Transverse colon (tissue), 1 donor: Measurements from ENCODE around the gene GIPC3.

ENCODE experiments used
- EP300 ChIP-seq: sonication (generic); formaldehyde crosslinking; IDR thresholded peaks from one replicate; pipeline ENCODE4 v1.6.1; 2017; ENCODE audit warnings: antibody characterized with exemption, low read depth
- POLR2A ChIP-seq: fragments of 450-650 bp; IDR thresholded peaks from one replicate; pipeline ENCODE4 v1.6.1; 2016; ENCODE audit warnings: antibody characterized with exemption, mild to moderate bottlenecking, moderate library complexity

DNA sequence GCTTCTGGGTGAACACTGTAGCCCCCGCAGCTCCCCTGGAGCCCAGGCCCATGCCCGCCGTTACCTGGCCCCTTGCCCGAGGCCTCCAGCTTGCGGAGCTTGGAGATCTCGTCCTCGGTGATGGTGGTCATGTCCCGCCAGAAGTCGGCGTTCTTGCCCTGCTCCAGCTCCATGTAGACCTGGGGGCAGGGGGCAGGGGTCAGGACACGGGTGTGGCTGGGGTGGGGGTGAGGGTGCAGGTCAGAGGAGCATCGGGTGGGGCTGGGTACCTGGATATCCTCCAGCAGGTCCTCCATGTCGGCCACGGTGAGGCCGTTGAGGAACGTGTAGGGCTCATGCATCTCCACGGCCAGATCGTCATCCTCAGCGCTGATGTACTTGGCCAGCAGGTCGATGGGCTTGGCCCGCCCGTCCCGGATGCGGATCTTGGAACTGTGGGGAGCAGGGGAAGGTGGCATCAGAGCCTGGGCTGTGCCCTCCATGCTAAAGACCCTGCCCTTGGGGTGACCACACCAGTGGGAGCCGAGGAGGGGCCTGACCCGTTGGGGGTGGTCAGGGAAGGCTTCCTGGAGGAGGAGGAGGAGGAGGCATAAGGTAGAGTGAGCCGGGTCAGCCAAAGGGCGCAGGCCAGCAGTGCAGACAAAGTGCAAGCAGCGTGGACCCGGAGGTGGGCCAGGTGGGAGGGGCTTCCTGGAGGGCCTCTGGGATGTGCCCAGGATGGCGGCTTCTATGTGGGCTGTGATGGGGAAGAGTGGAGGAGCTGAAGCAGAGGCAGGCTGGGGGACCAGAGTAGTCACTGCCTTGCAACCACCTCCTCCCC lies 33.7 kb downstream of the GIPC3 start:
- TF ChIP-seq POLR2A (no peak), EP300 (no peak)
